GM12874 (cell line): ENCODE results near the gene LATS2.

Experiments
- CTCF ChIP-seq: IDR thresholded peaks from 2 replicates; pipeline ENCODE4 v1.5.1; 2011; ENCODE audit warnings: low read depth, mild to moderate bottlenecking, control low read depth, low read length, moderate library complexity; ENCODE audit not compliant: insufficient read depth

The LATS2 gene

DNA sequence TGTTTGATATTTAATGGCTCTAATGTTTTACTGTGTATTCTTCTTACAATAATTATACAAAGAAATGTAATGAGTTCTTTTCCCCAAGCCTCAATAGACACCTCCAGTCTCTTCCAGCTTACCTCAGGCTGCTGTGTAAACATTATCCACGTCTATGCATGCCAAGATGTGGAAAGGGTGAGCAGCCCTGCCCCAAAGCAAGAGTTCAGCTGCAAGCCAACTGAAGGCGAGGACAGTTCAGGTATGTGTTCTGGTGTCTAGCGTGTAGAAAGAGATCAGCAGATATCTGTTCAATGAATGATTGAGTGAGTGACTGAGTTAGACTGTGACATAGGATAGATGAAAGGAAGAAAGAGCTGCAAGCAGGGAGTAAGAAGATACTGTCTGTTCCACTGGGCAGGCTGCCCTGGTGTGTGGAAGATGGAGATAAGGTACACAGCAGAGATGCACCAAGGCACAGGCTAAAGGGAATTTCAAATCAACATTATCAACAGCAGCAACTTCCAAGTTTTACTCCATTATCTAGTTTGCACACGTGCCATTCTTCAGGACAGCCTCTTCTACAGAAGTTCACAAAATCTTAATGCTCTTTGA lies 66.0 kb downstream of the LATS2 start:
- no peak for TF ChIP-seq CTCF

- TF ChIP-seq CTCF = no peak
Observed at GRCh38 chr13:20994441-20994821, 67.0 kb downstream of the LATS2 start.

- no peak for TF ChIP-seq CTCF
Observed at GRCh38 chr13:20993661-20994440, 67.5 kb downstream of the LATS2 start.

- TF ChIP-seq CTCF = no peak
Observed at GRCh38 chr13:20993211-20993610, 68.2 kb downstream of the LATS2 start.

- TF ChIP-seq CTCF = no peak
Observed at GRCh38 chr13:20991741-20992520, 69.5 kb downstream of the LATS2 start.

GRCh38 chr13:20990910-20991525 lies 70.4 kb downstream of the LATS2 start:
- TF ChIP-seq CTCF = no peak

DNA sequence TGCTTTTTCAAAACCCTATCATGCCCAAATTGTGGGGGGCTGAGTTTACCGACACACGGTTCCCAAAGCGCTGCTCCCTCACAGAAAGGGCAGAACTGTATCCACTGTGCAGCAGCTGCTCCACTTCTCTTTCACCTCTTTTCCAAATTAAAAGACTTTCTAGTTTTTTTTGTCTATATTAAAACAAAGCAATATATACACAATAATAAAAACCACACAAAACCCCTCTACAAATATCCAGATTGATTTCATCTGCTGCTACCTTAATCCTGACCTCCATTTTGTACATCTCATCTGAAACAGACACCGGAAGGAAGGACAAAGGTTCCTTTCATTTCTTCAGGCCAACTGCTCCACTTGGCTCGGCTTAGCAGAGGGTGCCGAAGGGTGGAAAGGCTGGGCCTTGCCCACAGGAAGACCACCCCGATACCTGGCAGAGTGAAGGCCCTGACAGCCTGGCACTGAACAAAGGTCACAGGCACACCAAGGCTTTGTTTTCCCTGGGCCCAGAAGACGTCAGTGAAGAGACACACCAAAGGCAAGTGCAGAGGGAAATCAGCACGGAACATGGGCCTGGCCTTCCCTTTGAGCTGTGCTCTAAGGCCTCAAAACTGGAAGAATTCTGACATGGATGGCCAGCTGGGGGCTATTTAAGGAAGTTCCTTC lies 71.6 kb downstream of the LATS2 start:
- TF ChIP-seq CTCF = no peak
